GM12878 (cell line): ENCODE results near the gene ZNF692. TPM values are rescaled to one million over a fixed set of nuclear protein-coding genes. Genes with fewer than 3 reads are reported as not detected.

Experiments used
- ATAC-seq: fragments of 200-7000 bp; cut with Tn5 transposase; 3 replicates; pipeline ENCODE4 v1.9.1; 2020; ENCODE audit warnings: mild to moderate bottlenecking, moderate library complexity
- BruUV-seq: library from RNA; stranded (reverse); fragments of 400-500 nt; replicated peaks from 2 replicates; lab custom pipeline; 2021; lab: Mats Ljungman, UMichigan
- CTCF ChIA-PET: fragments of 300-600 bp; sonication (Branson Sonifier 250); formaldehyde crosslinking; extraction: SDS; loops from one replicate; lab custom pipeline; 2021; ENCODE audit warnings: inconsistent platforms; lab: Yijun Ruan, JAX
- POLR2A ChIA-PET: fragments of 350-600 bp; formaldehyde crosslinking; extraction: SDS; loops from one replicate; lab custom pipeline; 2021; ENCODE audit warnings: inconsistent platforms; lab: Charles Lee
- RAD21 ChIA-PET: fragments of 300-600 bp; sonication (Branson Sonifier 250); formaldehyde crosslinking; loops from one replicate; lab custom pipeline; 2023; ENCODE audit warnings: antibody characterized with exemption; ENCODE audit not compliant: unreplicated experiment; lab: Charles Lee
- SMC1A ChIA-PET: fragments of 300-600 bp; sonication (Branson Sonifier 250); formaldehyde crosslinking; loops from one replicate; lab custom pipeline; 2023; ENCODE audit not compliant: unreplicated experiment, uncharacterized antibody; lab: Charles Lee
- DNase-seq: peaks from one replicate; pipeline ENCODE4 v3.0.0-alpha.2; 2011; ENCODE audit warnings: low read depth, low spot score
- FAIRE-seq: peaks from 3 replicates; lab custom pipeline; 2011; peaks lifted over from hg19 to GRCh38; lab: Jason Lieb, UNC
- H2AFZ ChIP-seq: 2 replicates; pipeline ENCODE4 v1.6.0; 2011; ENCODE audit warnings: low read depth, low read length, control low read depth; ENCODE audit not compliant: control insufficient read depth
- H3K27ac ChIP-seq: 2 replicates; pipeline ENCODE4 v1.5.1; 2011; ENCODE audit warnings: control low read depth; ENCODE audit not compliant: control insufficient read depth, insufficient read depth
- H3K27me3 ChIP-seq, 2 experiments: replicated peaks in 1 of 2; 2 replicates each; pipeline versions ENCODE4 v1.6.0 to v1.6.1; 2011; ENCODE audit warnings: low read length in 1 of 2; ENCODE audit not compliant: control insufficient read depth in 2 of 2, insufficient read depth in 2 of 2
- H3K36me3 ChIP-seq, 2 experiments: 2 replicates each; pipeline ENCODE4 v1.5.1; 2011; ENCODE audit warnings: low read length in 1 of 2; ENCODE audit not compliant: control insufficient read depth in 2 of 2, insufficient read depth in 2 of 2
- H3K4me1 ChIP-seq: 2 replicates; pipeline ENCODE4 v1.6.1; 2011; ENCODE audit warnings: mild to moderate bottlenecking, low read length, moderate library complexity, mixed read lengths; ENCODE audit not compliant: control insufficient read depth, insufficient read depth
- H3K4me2 ChIP-seq: 2 replicates; pipeline ENCODE4 v1.6.0; 2011; ENCODE audit warnings: control low read depth; ENCODE audit not compliant: control insufficient read depth, insufficient read depth
- H3K4me3 ChIP-seq: fragments of 200-600 bp; sonication (generic); 2 replicates; pipeline ENCODE4 v1.5.1; 2016
- H3K79me2 ChIP-seq: 2 replicates; pipeline ENCODE4 v1.6.0; 2011; ENCODE audit warnings: low read length; ENCODE audit not compliant: control insufficient read depth, insufficient read depth
- H3K9ac ChIP-seq: 2 replicates; pipeline ENCODE4 v1.8.0; 2011; ENCODE audit warnings: low read length, control low read depth, mixed read lengths; ENCODE audit not compliant: control insufficient read depth, insufficient read depth
- H3K9me3 ChIP-seq: replicated peaks from 3 replicates; pipeline ENCODE4 v1.5.1; 2011; ENCODE audit warnings: mild to moderate bottlenecking, low read length; ENCODE audit not compliant: control insufficient read depth, insufficient read depth
- H4K20me1 ChIP-seq: 2 replicates; pipeline ENCODE4 v1.6.0; 2011; ENCODE audit not compliant: control insufficient read depth, insufficient read depth
- IKZF1 ChIP-seq: fragments of 450-650 bp; conservative IDR thresholded peaks from 2 replicates; pipeline ENCODE4 v1.6.1; 2017; ENCODE audit warnings: antibody characterized with exemption, mild to moderate bottlenecking
- NFXL1 ChIP-seq: fragments of 450-650 bp; IDR thresholded peaks from 2 replicates; pipeline ENCODE4 v1.6.1; 2017; ENCODE audit warnings: antibody characterized with exemption, mild to moderate bottlenecking, borderline replicate concordance
- POLR2A ChIP-seq: IDR thresholded peaks from 2 replicates; pipeline ENCODE4 v1.6.1; 2011; ENCODE audit warnings: low read depth, mild to moderate bottlenecking, low read length
- RAD21 ChIP-seq: IDR thresholded peaks from 2 replicates; pipeline ENCODE4 v1.6.1; 2011; ENCODE audit warnings: mild to moderate bottlenecking, low read depth, low read length, moderate library complexity; ENCODE audit not compliant: insufficient read depth
- RAD51 ChIP-seq: fragments of 450-650 bp; IDR thresholded peaks from 2 replicates; pipeline ENCODE4 v1.6.1; 2016; ENCODE audit warnings: moderate library complexity, mild to moderate bottlenecking, inconsistent platforms
- WGBS: methylation state at CpG from one replicate; pipeline ENCODE4 v1.1.6; 2016; ENCODE audit warnings: low lambda C conversion rate; ENCODE audit not compliant: insufficient replicate concordance, insufficient coverage; ENCODE audit errors: missing lambda C conversion rate; 5-methylcytosine and 5-hydroxymethylcytosine counted together
- in situ Hi-C: fragments of 300-500 bp; cut with MboI; formaldehyde crosslinking; loops from 9 replicates; pipeline ENCODE4 v1.14.3; 2018; ENCODE audit warnings: mixed read lengths
- intact Hi-C: fragments of 100-400 bp; cut with micrococcal nuclease; formaldehyde crosslinking; loops from one replicate; pipeline ENCODE4 v1.14.2; 2022; ENCODE audit not compliant: unreplicated experiment
- polyA plus RNA-seq, 11 experiments: library from polyadenylated mRNA; depleted of rRNA in 4 of 11; unstranded in 6 of 11; stranded (reverse) in 5 of 11; fragments of >200 nt; fragmentation: Nextera tagmentation in 4 of 11; fragmentation: Illumina TruSeq in 1 of 11; extraction: Ambion mirVana in 4 of 11; extraction: Trizol in 1 of 11; gene quantifications; 1 replicate in 1 of 11; 2 replicates in 10 of 11; pipeline versions ENCODE4 v1.2.1 to v1.2.3, GENCODE V29; 2011 to 2016; ENCODE audit warnings: inconsistent platforms in 2 of 11, missing spikeins in 2 of 11, low read depth in 1 of 11
- total RNA-seq, 4 experiments: library from RNA; depleted of rRNA in 3 of 4; stranded (reverse); fragments of >200 nt in 3 of 4; fragmentation: Illumina TruSeq in 1 of 4; extraction: Trizol in 1 of 4; gene quantifications; 2 replicates each; pipeline versions ENCODE4 v1.2.1 to v1.2.3, GENCODE V29; 2013 to 2021
- TF ChIP-seq, protein P1 (sequence below): fragments of 450-650 bp; IDR thresholded peaks from 2 replicates; pipeline ENCODE4 v1.6.1; 2016; ENCODE audit warnings: mild to moderate bottlenecking
- TF ChIP-seq, protein P2 (sequence below), 3 experiments: IDR thresholded peaks in 2 of 3; conservative IDR thresholded peaks in 1 of 3; 2 replicates each; pipeline ENCODE4 v1.5.1; 2011; ENCODE audit warnings: low read depth in 3 of 3, low read length in 3 of 3, mild to moderate bottlenecking in 3 of 3, control low read depth in 2 of 3, moderate library complexity in 2 of 3, inconsistent platforms in 1 of 3, mixed read lengths in 1 of 3; ENCODE audit not compliant: control insufficient read depth in 2 of 3, insufficient read depth in 1 of 3; ENCODE audit errors: extremely low read depth in 1 of 3

The ZNF692 gene
- total and polyA plus RNA-seq, 10 of the 15 experiments (the other 5 are each of a cell fraction or from before 2014, with no cell fraction given), result 5.3 to 76.6 (median 36.9) TPM

DNA sequence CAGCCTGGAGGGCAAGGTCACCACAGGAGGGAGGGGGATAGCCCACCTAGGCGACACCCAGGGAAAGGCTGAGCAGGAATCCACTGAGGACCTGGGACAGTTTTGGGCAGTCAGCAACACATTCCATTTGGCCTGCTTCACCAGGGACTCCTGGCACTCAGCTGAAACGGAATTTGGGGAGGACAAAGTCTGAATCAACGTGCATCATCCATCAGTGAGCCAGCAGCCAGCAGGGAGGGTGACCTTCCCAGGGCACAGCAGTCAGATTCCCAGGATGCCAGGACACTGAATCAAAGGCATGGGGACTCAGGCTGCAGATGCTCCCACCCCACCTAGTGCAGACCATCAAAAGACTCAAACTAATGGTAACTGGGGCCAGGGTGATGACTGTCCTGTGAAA lies 37.8 kb downstream of the ZNF692 start:
- RAD21 ChIA-PET, result interaction anchor here (2.0 to 3.4 kb wide), 2 partner anchors 15 to 17 kb away, joined by 5 to 19 read pairs; partner anchors contain the start of gene ZNF672
- POLR2A ChIA-PET, result interaction anchor here (2.2 kb wide), 1 partner anchor 17 kb away, joined by 8 read pairs; the partner anchor contains the start of gene ZNF672
- H2AFZ ChIP-seq, result no peak overlapping the region
- intact Hi-C loops, result loop anchor here (5.0 kb wide), 1 partner anchor 579 kb away; no protein-coding TSS in a partner anchor
- no peak for TF ChIP-seq POLR2A
- TF ChIP-seq, protein P1, sequence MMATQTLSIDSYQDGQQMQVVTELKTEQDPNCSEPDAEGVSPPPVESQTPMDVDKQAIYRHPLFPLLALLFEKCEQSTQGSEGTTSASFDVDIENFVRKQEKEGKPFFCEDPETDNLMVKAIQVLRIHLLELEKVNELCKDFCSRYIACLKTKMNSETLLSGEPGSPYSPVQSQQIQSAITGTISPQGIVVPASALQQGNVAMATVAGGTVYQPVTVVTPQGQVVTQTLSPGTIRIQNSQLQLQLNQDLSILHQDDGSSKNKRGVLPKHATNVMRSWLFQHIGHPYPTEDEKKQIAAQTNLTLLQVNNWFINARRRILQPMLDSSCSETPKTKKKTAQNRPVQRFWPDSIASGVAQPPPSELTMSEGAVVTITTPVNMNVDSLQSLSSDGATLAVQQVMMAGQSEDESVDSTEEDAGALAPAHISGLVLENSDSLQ, result no peak
- H3K36me3 ChIP-seq, result peaks cover 4 to 25% of the 10 kb centered on the region in 2 experiments
- no peak overlapping the region; the same call in 1 of the 2 replicates for H3K27ac ChIP-seq
- H3K79me2 ChIP-seq, result peaks cover 43% of the 10 kb centered on the region
- no peaks in the 10 kb centered on the region for H3K27me3 ChIP-seq
- CTCF ChIA-PET, result interaction anchor here (1.2 to 1.7 kb wide), 5 partner anchors 15 to 578 kb away, joined by 3 to 5 read pairs (median 3); no protein-coding TSS in a partner anchor
- no peaks in the 10 kb centered on the region for H3K9me3 ChIP-seq
- WGBS, result 97% methylated on average over 3 of the region's 3 CpGs
- FAIRE-seq, result no peak
- no peaks in the 10 kb centered on the region; the same call in 1 of the 2 replicates for H4K20me1 ChIP-seq
- BruUV-seq, result no TSS peak
- no peak overlapping the region for H3K9ac ChIP-seq
- in situ Hi-C loops, result no loop called here
- peaks cover 22% of the 10 kb centered on the region for H3K4me1 ChIP-seq
- H3K4me2 ChIP-seq, result no peak overlapping the region
- no peak for DNase-seq
- SMC1A ChIA-PET, result interaction anchor here (1.2 to 5.5 kb wide), 4 partner anchors 16 to 577 kb away, joined by 3 to 36 read pairs (median 4); no protein-coding TSS in a partner anchor
- H3K4me3 ChIP-seq, result no peak overlapping the region
- ATAC-seq, result no peak

DNA sequence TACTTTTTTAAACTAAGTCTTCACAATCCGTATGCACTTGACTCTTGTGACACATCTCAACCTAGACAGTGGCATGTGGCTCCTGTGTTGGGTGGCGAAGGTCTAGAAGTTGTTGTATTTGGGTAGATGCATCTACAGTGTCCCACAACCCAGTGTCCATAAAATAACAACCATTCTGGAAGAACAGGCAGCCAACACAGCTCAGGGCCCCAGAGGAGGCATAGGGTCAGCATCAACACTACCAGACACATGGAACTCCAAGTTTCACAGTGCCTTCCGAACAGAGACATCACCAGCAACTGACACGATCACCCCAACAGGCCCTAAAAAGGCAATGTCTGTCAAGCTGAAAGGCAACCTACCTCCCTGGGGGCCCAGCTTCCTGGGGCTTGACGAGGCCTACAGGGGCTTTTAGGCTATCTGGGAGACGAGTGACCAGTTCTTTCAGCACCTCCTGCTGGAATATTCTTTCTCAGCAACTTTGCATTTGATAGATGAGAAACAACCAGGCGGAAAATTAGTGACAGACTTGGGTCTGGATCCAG lies 38.8 kb downstream of the ZNF692 start:
- ChIA-PET SMC1A (interaction anchor here (0.6 to 5.5 kb wide), 12 partner anchors 8 to 577 kb away, joined by 3 to 36 read pairs (median 4); partner anchors contain the start of gene ZNF672), POLR2A (interaction anchor here (2.2 kb wide), 1 partner anchor 18 kb away, joined by 8 read pairs; the partner anchor contains the start of gene ZNF672), RAD21 (interaction anchor here (0.7 to 3.4 kb wide), 4 partner anchors 9 to 1430 kb away, joined by 3 to 19 read pairs (median 4); partner anchors contain the start of gene ZNF672), CTCF (interaction anchor here (1.2 to 3.0 kb wide), 4 partner anchors 13 to 576 kb away, joined by 3 to 11 read pairs (median 5); no protein-coding TSS in a partner anchor)
- peaks cover 21% of the 10 kb centered on the region for H3K4me1 ChIP-seq
- H3K27me3 ChIP-seq, result no peaks in the 10 kb centered on the region
- H3K4me2 ChIP-seq, result 0 out of 2 replicates have a peak overlapping the region, but pooled peaks have one; percentile 11
- H3K9ac ChIP-seq, result no peak overlapping the region
- H3K9me3 ChIP-seq, result no peaks in the 10 kb centered on the region
- no peak for FAIRE-seq
- TF ChIP-seq, protein P2, sequence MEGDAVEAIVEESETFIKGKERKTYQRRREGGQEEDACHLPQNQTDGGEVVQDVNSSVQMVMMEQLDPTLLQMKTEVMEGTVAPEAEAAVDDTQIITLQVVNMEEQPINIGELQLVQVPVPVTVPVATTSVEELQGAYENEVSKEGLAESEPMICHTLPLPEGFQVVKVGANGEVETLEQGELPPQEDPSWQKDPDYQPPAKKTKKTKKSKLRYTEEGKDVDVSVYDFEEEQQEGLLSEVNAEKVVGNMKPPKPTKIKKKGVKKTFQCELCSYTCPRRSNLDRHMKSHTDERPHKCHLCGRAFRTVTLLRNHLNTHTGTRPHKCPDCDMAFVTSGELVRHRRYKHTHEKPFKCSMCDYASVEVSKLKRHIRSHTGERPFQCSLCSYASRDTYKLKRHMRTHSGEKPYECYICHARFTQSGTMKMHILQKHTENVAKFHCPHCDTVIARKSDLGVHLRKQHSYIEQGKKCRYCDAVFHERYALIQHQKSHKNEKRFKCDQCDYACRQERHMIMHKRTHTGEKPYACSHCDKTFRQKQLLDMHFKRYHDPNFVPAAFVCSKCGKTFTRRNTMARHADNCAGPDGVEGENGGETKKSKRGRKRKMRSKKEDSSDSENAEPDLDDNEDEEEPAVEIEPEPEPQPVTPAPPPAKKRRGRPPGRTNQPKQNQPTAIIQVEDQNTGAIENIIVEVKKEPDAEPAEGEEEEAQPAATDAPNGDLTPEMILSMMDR (IDR thresholded peaks at IDR 0.05 in 2 of 3, conservative IDR thresholded peaks at IDR 0.05 in 1 of 3; ENCODE audit: control insufficient read depth in 2 of 3, extremely low read depth in 1 of 3, insufficient read depth in 1 of 3, low read depth in 3 of 3, low read length in 3 of 3), result peak in 1 of 3 experiments; percentile 18; a peak in 1 of 6 replicates
- no peak for TF ChIP-seq NFXL1
- TF ChIP-seq RAD51, result no peak
- 0 out of 2 replicates have a peak, but pooled peaks have one; percentile 9 for TF ChIP-seq IKZF1
- peak; percentile 13; the same call in 1 of the 2 replicates for TF ChIP-seq RAD21
- H3K79me2 ChIP-seq, result peaks cover 38% of the 10 kb centered on the region
- H4K20me1 ChIP-seq, result no peaks in the 10 kb centered on the region; the same call in 1 of the 2 replicates
- intact Hi-C loops, result loop anchor here (5.0 kb wide), 1 partner anchor 578 kb away; no protein-coding TSS in a partner anchor
- BruUV-seq, result no TSS peak
- no peak overlapping the region for H3K4me3 ChIP-seq
- 43% methylated on average over 7 of the region's 7 CpGs for WGBS
- no peak for DNase-seq
- no peak for ATAC-seq
- peaks cover 7 to 26% of the 10 kb centered on the region in 2 experiments for H3K36me3 ChIP-seq
- no peak overlapping the region for H3K27ac ChIP-seq
- in situ Hi-C loops, result no loop called here
- H2AFZ ChIP-seq, result no peak overlapping the region
